BE2C (cell line): ENCODE results near the gene ARHGEF17.

Experiments used
- DNase-seq: peaks from one replicate; pipeline ENCODE4 v3.0.0-alpha.2; 2020
- H3K27me3 ChIP-seq: fragments of 250-450 bp; sonication (Bioruptor Pico); 2 replicates; pipeline ENCODE4 v1.5.1; 2020; ENCODE audit warnings: mild to moderate bottlenecking
- H3K36me3 ChIP-seq: fragments of 250-450 bp; sonication (Bioruptor Pico); 2 replicates; pipeline ENCODE4 v1.5.1; 2020; ENCODE audit warnings: mild to moderate bottlenecking
- H3K4me1 ChIP-seq: fragments of 250-450 bp; sonication (Bioruptor Pico); 2 replicates; pipeline ENCODE4 v1.5.1; 2020
- H3K4me3 ChIP-seq: 2 replicates; pipeline ENCODE4 v1.5.1; 2011; ENCODE audit warnings: low read depth, low read length
- H3K9me3 ChIP-seq: fragments of 250-450 bp; sonication (Bioruptor Pico); 2 replicates; pipeline ENCODE4 v1.5.1; 2020
- CTCF ChIP-seq: IDR thresholded peaks from 2 replicates; pipeline ENCODE4 v1.5.1; 2012; ENCODE audit warnings: mild to moderate bottlenecking, low read depth, low read length

The ARHGEF17 gene

GRCh38 chr11:73394416-73395296 is 86.6 kb downstream of the ARHGEF17 start:
- H3K4me3 ChIP-seq: no peak overlapping the region
- H3K36me3 ChIP-seq: no peaks in the 10 kb centered on the region
- no peaks in the 10 kb centered on the region for H3K27me3 ChIP-seq
- no peaks in the 10 kb centered on the region for H3K9me3 ChIP-seq
- no peaks in the 10 kb centered on the region for H3K4me1 ChIP-seq
- no peak for TF ChIP-seq CTCF
- DNase-seq: no peak

- TF ChIP-seq CTCF: no peak
- Histone ChIP-seq H3K36me3 (no peaks in the 10 kb centered on the region), H3K27me3 (no peaks in the 10 kb centered on the region), H3K9me3 (no peaks in the 10 kb centered on the region), H3K4me3 (no peak overlapping the region), H3K4me1 (no peaks in the 10 kb centered on the region)
- DNase-seq: no peak
Observed at GRCh38 chr11:73395297-73396208, 87.5 kb downstream of the ARHGEF17 start.

GRCh38 chr11:73396251-73396930 is 88.3 kb downstream of the ARHGEF17 start:
- TF ChIP-seq CTCF: no peak
- no peaks in the 10 kb centered on the region for H3K4me1 ChIP-seq

GRCh38 chr11:73396985-73397384 is 88.9 kb downstream of the ARHGEF17 start:
- Histone ChIP-seq H3K9me3 (no peaks in the 10 kb centered on the region), H3K4me1 (no peaks in the 10 kb centered on the region), H3K4me3 (no peak overlapping the region), H3K27me3 (no peaks in the 10 kb centered on the region), H3K36me3 (no peaks in the 10 kb centered on the region)
- TF ChIP-seq CTCF: no peak
- no peak for DNase-seq

More at GRCh38 chr11:73396251-73396930, 88.3 kb downstream of the ARHGEF17 start:
- H3K9me3 ChIP-seq: no peaks in the 10 kb centered on the region
- H3K27me3 ChIP-seq: no peaks in the 10 kb centered on the region
- no peaks in the 10 kb centered on the region for H3K36me3 ChIP-seq
- no peak for DNase-seq
- no peak overlapping the region for H3K4me3 ChIP-seq

GRCh38 chr11:73397468-73398131 is 89.5 kb downstream of the ARHGEF17 start:
- H3K4me1 ChIP-seq: no peaks in the 10 kb centered on the region
- H3K27me3 ChIP-seq: no peaks in the 10 kb centered on the region
- H3K4me3 ChIP-seq: no peak overlapping the region
- TF ChIP-seq CTCF: no peak
- H3K9me3 ChIP-seq: no peaks in the 10 kb centered on the region
- H3K36me3 ChIP-seq: no peaks in the 10 kb centered on the region
- DNase-seq: no peak
